ENCODE results near the gene DLG4.

GRCh38 chr17:7176841-7177190, 42.8 kb downstream of the DLG4 start:
- TF ChIP-seq CTCF (conservative IDR thresholded peaks at IDR 0.05; ENCODE audit: low read length) (no peak), EZH2phosphoT487 (IDR thresholded peaks at IDR 0.05; ENCODE audit: borderline replicate concordance, low read depth, low read length) (no peak)
